ENCODE measurements around the gene MUC5B. TPM values are rescaled to one million over a fixed set of nuclear protein-coding genes. Genes with fewer than 3 reads are reported as not detected.

The MUC5B gene
- total and polyA plus RNA-seq, 4 donors, result 0.17 to 0.95 (median 0.50) TPM; not detected in 1

- TF ChIP-seq YY1 (IDR thresholded peaks at IDR 0.05) (no peak), JUND (IDR thresholded peaks at IDR 0.05) (no peak), MAX (IDR thresholded peaks at IDR 0.05) (no peak), EGR1 (IDR thresholded peaks at IDR 0.05; ENCODE audit: low read depth in 2 of 2) (no peak), REST (IDR thresholded peaks at IDR 0.05) (no peak), FOXA2 (IDR thresholded peaks at IDR 0.05) (no peak), SP1 (IDR thresholded peaks at IDR 0.05) (no peak), GABPA (IDR thresholded peaks at IDR 0.05 in 1 of 2, conservative IDR thresholded peaks at IDR 0.05 in 1 of 2) (no peak), HNF4G (IDR thresholded peaks at IDR 0.05) (no peak)
- TF ChIP-seq, protein P1, sequence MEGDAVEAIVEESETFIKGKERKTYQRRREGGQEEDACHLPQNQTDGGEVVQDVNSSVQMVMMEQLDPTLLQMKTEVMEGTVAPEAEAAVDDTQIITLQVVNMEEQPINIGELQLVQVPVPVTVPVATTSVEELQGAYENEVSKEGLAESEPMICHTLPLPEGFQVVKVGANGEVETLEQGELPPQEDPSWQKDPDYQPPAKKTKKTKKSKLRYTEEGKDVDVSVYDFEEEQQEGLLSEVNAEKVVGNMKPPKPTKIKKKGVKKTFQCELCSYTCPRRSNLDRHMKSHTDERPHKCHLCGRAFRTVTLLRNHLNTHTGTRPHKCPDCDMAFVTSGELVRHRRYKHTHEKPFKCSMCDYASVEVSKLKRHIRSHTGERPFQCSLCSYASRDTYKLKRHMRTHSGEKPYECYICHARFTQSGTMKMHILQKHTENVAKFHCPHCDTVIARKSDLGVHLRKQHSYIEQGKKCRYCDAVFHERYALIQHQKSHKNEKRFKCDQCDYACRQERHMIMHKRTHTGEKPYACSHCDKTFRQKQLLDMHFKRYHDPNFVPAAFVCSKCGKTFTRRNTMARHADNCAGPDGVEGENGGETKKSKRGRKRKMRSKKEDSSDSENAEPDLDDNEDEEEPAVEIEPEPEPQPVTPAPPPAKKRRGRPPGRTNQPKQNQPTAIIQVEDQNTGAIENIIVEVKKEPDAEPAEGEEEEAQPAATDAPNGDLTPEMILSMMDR (IDR thresholded peaks at IDR 0.05; ENCODE audit: low read depth, low read length, missing input control), result no peak
- TF ChIP-seq, protein P2, sequence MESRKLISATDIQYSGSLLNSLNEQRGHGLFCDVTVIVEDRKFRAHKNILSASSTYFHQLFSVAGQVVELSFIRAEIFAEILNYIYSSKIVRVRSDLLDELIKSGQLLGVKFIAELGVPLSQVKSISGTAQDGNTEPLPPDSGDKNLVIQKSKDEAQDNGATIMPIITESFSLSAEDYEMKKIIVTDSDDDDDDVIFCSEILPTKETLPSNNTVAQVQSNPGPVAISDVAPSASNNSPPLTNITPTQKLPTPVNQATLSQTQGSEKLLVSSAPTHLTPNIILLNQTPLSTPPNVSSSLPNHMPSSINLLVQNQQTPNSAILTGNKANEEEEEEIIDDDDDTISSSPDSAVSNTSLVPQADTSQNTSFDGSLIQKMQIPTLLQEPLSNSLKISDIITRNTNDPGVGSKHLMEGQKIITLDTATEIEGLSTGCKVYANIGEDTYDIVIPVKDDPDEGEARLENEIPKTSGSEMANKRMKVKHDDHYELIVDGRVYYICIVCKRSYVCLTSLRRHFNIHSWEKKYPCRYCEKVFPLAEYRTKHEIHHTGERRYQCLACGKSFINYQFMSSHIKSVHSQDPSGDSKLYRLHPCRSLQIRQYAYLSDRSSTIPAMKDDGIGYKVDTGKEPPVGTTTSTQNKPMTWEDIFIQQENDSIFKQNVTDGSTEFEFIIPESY (IDR thresholded peaks at IDR 0.05), result no peak
- no peaks in the 10 kb centered on the region for H3K27me3 ChIP-seq (ENCODE audit: control insufficient read depth in 4 of 4, insufficient read depth in 4 of 4, low read length in 3 of 4)
- peak overlapping the region; percentile 86 to 89 for H3K27ac ChIP-seq (ENCODE audit: low read depth in 1 of 2, low read length in 2 of 2)
- H3K36me3 ChIP-seq (ENCODE audit: control insufficient read depth in 4 of 4, insufficient read depth in 3 of 4, low read depth in 1 of 4, low read length in 3 of 4), result no peaks in the 10 kb centered on the region
- WGBS, result 65% methylated on average over 30 of the region's 30 CpGs
- DNase-seq (ENCODE audit: low spot score), result no peak
- peak overlapping the region in 2 of 3 donors; percentile 7 to 9 for H3K4me3 ChIP-seq (ENCODE audit: low read depth in 1 of 3, low read length in 3 of 3)
- peaks cover 0 to 1% (median 0%) of the 10 kb centered on the region in 4 donors for H3K9me3 ChIP-seq (ENCODE audit: control insufficient read depth in 4 of 4, low read length in 3 of 4)
- H3K4me1 ChIP-seq (ENCODE audit: control insufficient read depth in 4 of 4, insufficient read depth in 4 of 4, low read length in 3 of 4), result peaks cover 21 to 83% (median 56%) of the 10 kb centered on the region in 4 donors
- H3K9ac ChIP-seq (ENCODE audit: low read depth in 1 of 2, low read length in 2 of 2), result peak overlapping the region; percentile 61 to 91
Observed at GRCh38 chr11:1306186-1307162, 83.6 kb downstream of the MUC5B start.

Measured in liver (tissue), 9 donors.